NK-92 treated with Interleukin-12 subunit alpha and Interleukin-12 subunit beta, amount 100 ng/mL, for 24 hours (cell line): ENCODE measurements around the gene PARD6B.
"Not testable (repeated sequence)": the region's sequence is repeated elsewhere in the genome, so short reads cannot be mapped to it uniquely, and the experiment has no call there.

Source experiments
- DNase-seq: peaks from one replicate; lab custom pipeline; 2025; lab: John Stamatoyannopoulos, UW

The PARD6B gene

GRCh38 chr20:50703651-50704438 lies 27.5 kb upstream of the PARD6B start:
- not testable (repeated sequence) for DNase-seq

GRCh38 chr20:50704514-50704913 lies 26.9 kb upstream of the PARD6B start:
- no peak for DNase-seq

- DNase-seq, result no peak
These were observed 26.4 kb upstream of the PARD6B start for GRCh38 chr20:50704971-50705370.

GRCh38 chr20:50708845-50709635 lies 22.3 kb upstream of the PARD6B start:
- DNase-seq, result no peak

- no peak for DNase-seq
These were observed 21.8 kb upstream of the PARD6B start for GRCh38 chr20:50709636-50709973.

- peak; percentile 22 for DNase-seq
These were observed 20.8 kb upstream of the PARD6B start for GRCh38 chr20:50710492-50711063.

- no peak for DNase-seq
These were observed 20.1 kb upstream of the PARD6B start for GRCh38 chr20:50711113-50711825.

- DNase-seq, result no peak
These were observed 18.4 kb upstream of the PARD6B start for GRCh38 chr20:50712771-50713656.

GRCh38 chr20:50713657-50714101 lies 17.7 kb upstream of the PARD6B start:
- no peak for DNase-seq

- not testable (repeated sequence) for DNase-seq
These were observed 17.0 kb upstream of the PARD6B start for GRCh38 chr20:50714426-50714825.

GRCh38 chr20:50715694-50716093 lies 15.7 kb upstream of the PARD6B start:
- no peak for DNase-seq

- no peak for DNase-seq
These were observed 14.9 kb upstream of the PARD6B start for GRCh38 chr20:50716518-50716917.

GRCh38 chr20:50717312-50717711 lies 14.1 kb upstream of the PARD6B start:
- DNase-seq, result no peak

- no peak for DNase-seq
These were observed 13.2 kb upstream of the PARD6B start for GRCh38 chr20:50717974-50718761.

- DNase-seq, result no peak
These were observed 12.1 kb upstream of the PARD6B start for GRCh38 chr20:50719328-50719727.

- DNase-seq, result no peak
These were observed 11.4 kb upstream of the PARD6B start for GRCh38 chr20:50720026-50720425.

GRCh38 chr20:50720582-50720981 lies 10.8 kb upstream of the PARD6B start:
- DNase-seq, result no peak

GRCh38 chr20:50721881-50722281 lies 9.5 kb upstream of the PARD6B start:
- DNase-seq, result no peak

GRCh38 chr20:50722424-50723155 lies 8.8 kb upstream of the PARD6B start:
- no peak for DNase-seq

- no peak for DNase-seq
These were observed 7.7 kb upstream of the PARD6B start for GRCh38 chr20:50723672-50724071.
